HEK293 (cell line): ENCODE results near the gene ADAMTS9.

ENCODE experiments used
- SP7 ChIP-seq: fragments of 450-650 bp; formaldehyde crosslinking; IDR thresholded peaks from 2 replicates; pipeline ENCODE4 v1.5.1; 2016; ENCODE audit warnings: missing biosample characterization, missing genetic modification characterization
- TF ChIP-seq, protein P1 (sequence below): fragments of 450-650 bp; formaldehyde crosslinking; IDR thresholded peaks from 2 replicates; pipeline ENCODE4 v1.5.1; 2016; ENCODE audit warnings: missing biosample characterization, missing genetic modification characterization
- TF ChIP-seq, protein P2 (sequence below): fragments of 450-650 bp; formaldehyde crosslinking; IDR thresholded peaks from 2 replicates; pipeline ENCODE4 v1.5.1; 2016; ENCODE audit warnings: missing biosample characterization, missing genetic modification characterization
- TF ChIP-seq, protein P3 (sequence below): fragments of 450-650 bp; formaldehyde crosslinking; IDR thresholded peaks from 2 replicates; pipeline ENCODE4 v1.5.1; 2017; ENCODE audit warnings: missing biosample characterization, missing genetic modification characterization

DNA sequence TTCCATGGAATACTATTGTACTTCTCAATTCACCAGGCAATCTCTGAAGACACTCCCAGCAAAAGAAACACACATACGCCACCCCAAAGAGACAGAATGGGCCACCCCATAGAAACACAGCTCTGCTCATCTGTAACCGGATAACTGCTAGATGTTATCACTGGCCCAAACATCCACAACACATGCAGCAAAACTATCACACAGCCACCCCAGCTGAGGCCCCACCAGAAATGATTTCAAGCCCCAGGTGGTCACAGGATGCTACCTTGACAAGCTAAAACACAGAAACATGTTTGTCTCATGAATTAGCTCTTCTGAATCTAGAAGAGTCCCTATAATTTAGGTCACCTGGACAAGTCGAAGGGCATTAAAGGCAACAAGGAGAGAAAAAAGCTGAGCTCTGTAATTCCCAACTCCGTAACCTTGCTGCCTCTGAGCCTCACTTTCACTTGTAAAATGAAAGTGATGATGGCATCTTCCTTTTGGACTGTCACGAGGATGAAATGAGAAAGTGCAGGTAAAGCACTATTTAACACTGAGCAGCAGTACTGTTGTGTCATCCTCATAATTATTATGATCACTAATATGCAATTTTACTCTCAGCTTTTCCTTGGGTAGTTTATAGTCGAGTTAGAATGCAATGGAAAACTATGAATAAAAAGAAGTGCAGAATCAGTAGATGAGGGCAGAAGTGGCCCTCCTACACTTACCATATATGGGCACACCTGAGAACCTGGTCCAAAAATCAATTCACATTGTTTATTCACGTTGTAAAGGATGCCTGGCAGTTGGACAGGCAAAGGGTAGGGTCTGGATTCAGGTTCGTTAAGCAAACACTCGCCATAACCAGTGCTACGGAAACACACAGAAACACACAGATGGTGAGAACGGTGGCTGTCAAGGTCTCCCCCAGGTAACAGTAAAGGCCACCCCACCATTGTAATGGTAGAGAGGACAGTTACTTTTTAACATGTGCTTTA lies 38.6 kb downstream of the ADAMTS9 start:
- TF ChIP-seq, protein P1, sequence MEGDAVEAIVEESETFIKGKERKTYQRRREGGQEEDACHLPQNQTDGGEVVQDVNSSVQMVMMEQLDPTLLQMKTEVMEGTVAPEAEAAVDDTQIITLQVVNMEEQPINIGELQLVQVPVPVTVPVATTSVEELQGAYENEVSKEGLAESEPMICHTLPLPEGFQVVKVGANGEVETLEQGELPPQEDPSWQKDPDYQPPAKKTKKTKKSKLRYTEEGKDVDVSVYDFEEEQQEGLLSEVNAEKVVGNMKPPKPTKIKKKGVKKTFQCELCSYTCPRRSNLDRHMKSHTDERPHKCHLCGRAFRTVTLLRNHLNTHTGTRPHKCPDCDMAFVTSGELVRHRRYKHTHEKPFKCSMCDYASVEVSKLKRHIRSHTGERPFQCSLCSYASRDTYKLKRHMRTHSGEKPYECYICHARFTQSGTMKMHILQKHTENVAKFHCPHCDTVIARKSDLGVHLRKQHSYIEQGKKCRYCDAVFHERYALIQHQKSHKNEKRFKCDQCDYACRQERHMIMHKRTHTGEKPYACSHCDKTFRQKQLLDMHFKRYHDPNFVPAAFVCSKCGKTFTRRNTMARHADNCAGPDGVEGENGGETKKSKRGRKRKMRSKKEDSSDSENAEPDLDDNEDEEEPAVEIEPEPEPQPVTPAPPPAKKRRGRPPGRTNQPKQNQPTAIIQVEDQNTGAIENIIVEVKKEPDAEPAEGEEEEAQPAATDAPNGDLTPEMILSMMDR: no peak
- TF ChIP-seq, protein P2, sequence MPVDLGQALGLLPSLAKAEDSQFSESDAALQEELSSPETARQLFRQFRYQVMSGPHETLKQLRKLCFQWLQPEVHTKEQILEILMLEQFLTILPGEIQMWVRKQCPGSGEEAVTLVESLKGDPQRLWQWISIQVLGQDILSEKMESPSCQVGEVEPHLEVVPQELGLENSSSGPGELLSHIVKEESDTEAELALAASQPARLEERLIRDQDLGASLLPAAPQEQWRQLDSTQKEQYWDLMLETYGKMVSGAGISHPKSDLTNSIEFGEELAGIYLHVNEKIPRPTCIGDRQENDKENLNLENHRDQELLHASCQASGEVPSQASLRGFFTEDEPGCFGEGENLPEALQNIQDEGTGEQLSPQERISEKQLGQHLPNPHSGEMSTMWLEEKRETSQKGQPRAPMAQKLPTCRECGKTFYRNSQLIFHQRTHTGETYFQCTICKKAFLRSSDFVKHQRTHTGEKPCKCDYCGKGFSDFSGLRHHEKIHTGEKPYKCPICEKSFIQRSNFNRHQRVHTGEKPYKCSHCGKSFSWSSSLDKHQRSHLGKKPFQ: no peak
- no peak for TF ChIP-seq SP7 (tag by site-specific recombination)
- TF ChIP-seq, protein P3, sequence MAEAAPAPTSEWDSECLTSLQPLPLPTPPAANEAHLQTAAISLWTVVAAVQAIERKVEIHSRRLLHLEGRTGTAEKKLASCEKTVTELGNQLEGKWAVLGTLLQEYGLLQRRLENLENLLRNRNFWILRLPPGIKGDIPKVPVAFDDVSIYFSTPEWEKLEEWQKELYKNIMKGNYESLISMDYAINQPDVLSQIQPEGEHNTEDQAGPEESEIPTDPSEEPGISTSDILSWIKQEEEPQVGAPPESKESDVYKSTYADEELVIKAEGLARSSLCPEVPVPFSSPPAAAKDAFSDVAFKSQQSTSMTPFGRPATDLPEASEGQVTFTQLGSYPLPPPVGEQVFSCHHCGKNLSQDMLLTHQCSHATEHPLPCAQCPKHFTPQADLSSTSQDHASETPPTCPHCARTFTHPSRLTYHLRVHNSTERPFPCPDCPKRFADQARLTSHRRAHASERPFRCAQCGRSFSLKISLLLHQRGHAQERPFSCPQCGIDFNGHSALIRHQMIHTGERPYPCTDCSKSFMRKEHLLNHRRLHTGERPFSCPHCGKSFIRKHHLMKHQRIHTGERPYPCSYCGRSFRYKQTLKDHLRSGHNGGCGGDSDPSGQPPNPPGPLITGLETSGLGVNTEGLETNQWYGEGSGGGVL (tag by site-specific recombination): no peak
